LNCaP clone FGC (cell line): Measurements from ENCODE around the gene TMPRSS2.

Source experiments
- DNase-seq: peaks from one replicate; pipeline ENCODE4 v3.0.0-alpha.2; 2011; ENCODE audit warnings: low read depth
- H3K4me3 ChIP-seq: 2 replicates; pipeline ENCODE4 v1.5.1; 2011; ENCODE audit warnings: mild to moderate bottlenecking, low read depth, low read length, control low read depth
- CTCF ChIP-seq: IDR thresholded peaks from 2 replicates; pipeline ENCODE4 v1.5.1; 2012; ENCODE audit warnings: mild to moderate bottlenecking; ENCODE audit not compliant: control insufficient read depth, insufficient read depth; ENCODE audit errors: extremely low read depth

TMPRSS2 gene

GRCh38 chr21:41497008-41497407 lies 10.9 kb downstream of the TMPRSS2 start:
- DNase-seq: no peak
- peak overlapping the region; percentile 81; the same call in 1 of the 2 replicates for H3K4me3 ChIP-seq
- TF ChIP-seq CTCF: no peak

GRCh38 chr21:41494242-41494641 lies 13.7 kb downstream of the TMPRSS2 start:
- no peak for TF ChIP-seq CTCF
- H3K4me3 ChIP-seq: no peak overlapping the region
- no peak for DNase-seq

GRCh38 chr21:41491412-41491811 lies 16.5 kb downstream of the TMPRSS2 start:
- no peak for TF ChIP-seq CTCF
- no peak for DNase-seq
- no peak overlapping the region for H3K4me3 ChIP-seq

GRCh38 chr21:41490330-41490729 lies 17.6 kb downstream of the TMPRSS2 start:
- TF ChIP-seq CTCF: no peak
- no peak overlapping the region for H3K4me3 ChIP-seq
- DNase-seq: no peak

GRCh38 chr21:41489329-41489728 lies 18.6 kb downstream of the TMPRSS2 start:
- H3K4me3 ChIP-seq: no peak overlapping the region
- DNase-seq: no peak
- no peak for TF ChIP-seq CTCF

- no peak overlapping the region for H3K4me3 ChIP-seq
- DNase-seq: no peak
- no peak for TF ChIP-seq CTCF
Observed at GRCh38 chr21:41488080-41488479, 19.9 kb downstream of the TMPRSS2 start.

GRCh38 chr21:41487082-41487481 lies 20.9 kb downstream of the TMPRSS2 start:
- H3K4me3 ChIP-seq: no peak overlapping the region
- no peak for TF ChIP-seq CTCF
- DNase-seq: no peak
